Stimulated activated CD8-positive, alpha-beta memory T cell treated with anti-CD3 and anti-CD28 coated beads, Interleukin-2, amount 100 ng/mL, for 48 hours (primary cell): ENCODE results near the gene CCDC50.

Source experiments
- DNase-seq, 2 donors: peaks; one replicate each; pipeline ENCODE4 v3.0.0-alpha.2; 2020; ENCODE audit warnings: low read depth in 2 of 2

The CCDC50 gene

GRCh38 chr3:191348098-191348497, 18.9 kb downstream of the CCDC50 start:
- DNase-seq: no peak

DNA sequence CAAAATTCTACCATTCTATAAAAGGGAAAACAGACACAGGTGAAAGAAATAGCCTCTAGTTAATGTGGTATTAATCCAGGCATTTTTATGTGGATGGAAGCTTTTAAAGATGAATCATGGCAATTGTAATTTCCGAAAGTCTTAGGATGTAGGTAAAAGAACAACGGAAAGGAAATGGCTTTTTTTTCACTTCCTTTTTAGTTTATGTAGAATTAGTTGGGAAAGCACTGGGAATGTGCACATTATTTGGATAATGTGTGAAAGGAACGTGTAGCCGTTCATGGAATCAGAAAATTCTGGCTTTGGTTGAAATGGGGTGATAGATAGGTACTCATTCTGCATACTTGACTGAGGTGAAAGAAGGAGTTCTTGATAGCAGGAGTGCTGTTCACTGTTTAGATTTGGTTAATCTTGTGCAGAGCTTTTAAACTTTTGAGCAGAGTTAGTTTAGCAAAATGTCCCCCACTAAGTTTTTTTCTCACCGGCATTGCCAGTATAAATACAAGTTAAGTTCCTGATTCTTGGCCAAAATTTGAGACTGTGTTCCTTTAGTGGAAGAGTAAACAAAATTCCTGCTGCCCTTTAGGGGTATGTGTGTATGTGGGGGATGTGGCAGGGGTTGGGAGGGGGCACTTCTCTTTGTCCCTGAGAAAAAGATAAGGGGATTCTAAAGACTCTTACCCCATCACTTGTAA, 21.3 kb downstream of the CCDC50 start:
- DNase-seq: no peak

GRCh38 chr3:191352014-191352413, 22.8 kb downstream of the CCDC50 start:
- no peak for DNase-seq

DNA sequence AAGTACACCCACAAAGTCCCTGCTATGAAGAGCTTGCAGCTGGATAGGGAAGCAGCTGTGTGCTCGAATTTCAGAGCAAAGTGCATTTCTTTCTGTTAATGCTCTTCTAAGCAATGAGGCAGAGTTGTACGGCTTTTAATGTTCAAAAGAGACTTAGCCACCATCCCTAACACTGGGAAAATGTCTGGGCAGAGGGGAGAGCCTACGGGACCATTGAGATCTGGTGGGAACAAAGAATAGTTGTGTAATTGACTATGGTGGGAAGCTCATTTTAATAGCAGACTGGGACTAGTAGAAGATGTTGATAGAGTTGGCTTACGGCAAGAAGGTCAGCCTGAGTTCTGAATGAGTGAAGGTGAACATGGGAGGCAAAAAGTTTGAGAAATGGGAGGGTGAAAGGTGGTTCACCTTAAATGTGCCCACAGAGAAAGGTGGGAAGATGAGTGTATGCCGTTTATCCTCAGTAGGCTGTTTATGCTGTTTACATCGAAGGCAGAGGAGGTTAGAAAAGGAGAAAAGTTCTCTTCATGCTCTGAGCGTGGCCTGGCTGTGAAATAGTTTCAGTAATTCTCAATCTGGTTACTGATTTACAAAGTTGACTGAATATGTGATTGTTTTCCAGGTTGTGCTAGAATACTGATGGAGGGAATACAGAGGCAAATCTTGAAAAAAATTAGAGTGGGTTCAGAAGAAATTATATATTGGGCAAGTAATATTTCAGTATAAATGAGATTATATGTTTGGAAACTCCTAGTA, 24.0 kb downstream of the CCDC50 start:
- DNase-seq: no peak

DNA sequence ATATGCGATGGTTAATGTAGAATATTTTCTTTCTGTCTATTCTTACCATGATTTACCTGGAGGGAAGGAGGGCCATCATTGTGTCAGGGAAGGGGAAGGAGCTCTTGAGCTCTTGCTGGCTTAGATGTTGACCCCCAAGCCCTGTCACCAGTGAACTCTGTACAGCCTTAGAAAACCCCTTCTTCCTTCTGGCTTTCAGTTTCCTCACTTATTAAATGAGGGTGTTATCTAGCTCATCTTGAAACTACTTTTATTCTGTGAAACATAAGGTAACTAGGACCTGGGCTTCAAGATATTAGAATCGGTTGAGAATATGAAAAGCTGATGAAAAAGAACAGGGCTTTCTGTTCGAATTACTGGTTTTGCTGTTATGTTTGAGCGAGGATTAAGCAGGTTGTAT, 26.2 kb downstream of the CCDC50 start:
- DNase-seq: no peak

- no peak for DNase-seq
These were observed 27.6 kb downstream of the CCDC50 start for GRCh38 chr3:191356631-191357439.

DNA sequence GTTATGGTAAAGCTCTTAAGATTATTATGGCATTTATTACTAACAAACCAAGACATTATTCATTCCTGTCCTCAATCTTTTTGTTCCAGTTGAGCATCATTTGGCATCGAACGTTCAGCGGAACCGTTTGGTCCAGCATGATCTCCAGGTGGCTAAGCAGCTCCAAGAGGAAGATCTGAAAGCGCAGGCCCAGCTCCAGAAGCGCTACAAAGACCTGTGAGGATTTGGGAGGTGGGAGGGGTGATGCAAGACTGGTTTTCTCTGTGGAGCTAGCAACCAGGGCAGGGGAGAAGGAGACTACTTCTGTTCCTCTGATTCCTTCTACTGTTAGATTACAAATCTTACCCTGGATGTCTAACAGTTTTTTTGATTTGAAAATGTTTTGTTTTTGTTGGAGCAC, 28.7 kb downstream of the CCDC50 start:
- DNase-seq: no peak

DNA sequence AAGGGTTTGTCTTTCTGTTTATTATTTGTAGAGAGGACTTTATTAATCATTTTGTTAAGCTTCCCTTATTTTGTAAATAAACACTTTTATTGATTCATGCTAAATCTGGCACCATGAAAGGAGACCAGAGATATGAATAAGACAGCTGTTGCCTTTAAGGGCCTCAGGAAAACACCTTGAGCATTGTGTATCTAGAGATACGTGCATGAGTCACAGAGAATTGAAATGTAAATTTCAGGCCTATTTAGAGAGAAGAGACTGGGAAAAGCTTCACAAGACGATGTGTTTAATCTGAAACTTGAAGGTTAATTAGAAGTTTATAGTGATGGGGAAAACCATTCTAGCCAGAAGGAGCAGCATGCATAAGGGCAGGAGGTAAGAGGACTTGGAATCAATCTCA, 29.7 kb downstream of the CCDC50 start:
- no peak for DNase-seq

- no peak for DNase-seq
These were observed 31.4 kb downstream of the CCDC50 start for GRCh38 chr3:191360620-191361019.

- DNase-seq: no peak
These were observed 32.3 kb downstream of the CCDC50 start for GRCh38 chr3:191361456-191361855.

DNA sequence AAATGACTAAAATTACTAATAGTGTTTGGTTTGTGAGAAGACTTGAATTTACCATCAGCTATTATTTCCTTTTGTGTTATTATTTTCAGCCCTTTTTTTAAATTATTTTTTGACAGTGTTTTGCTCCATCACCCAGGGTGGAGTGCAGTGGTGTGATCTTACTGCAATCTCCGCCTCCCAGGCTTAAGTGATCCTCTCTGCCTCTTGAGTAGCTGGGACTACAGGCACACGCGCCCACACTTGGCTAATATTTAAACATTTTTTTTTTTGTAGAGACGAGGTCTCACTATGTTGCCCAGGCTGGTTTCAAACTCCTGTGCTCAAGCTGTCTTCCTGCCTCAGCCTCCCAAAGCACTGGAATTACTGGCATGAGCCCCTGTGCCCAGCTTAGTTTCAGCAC, 32.8 kb downstream of the CCDC50 start:
- DNase-seq: no peak

DNA sequence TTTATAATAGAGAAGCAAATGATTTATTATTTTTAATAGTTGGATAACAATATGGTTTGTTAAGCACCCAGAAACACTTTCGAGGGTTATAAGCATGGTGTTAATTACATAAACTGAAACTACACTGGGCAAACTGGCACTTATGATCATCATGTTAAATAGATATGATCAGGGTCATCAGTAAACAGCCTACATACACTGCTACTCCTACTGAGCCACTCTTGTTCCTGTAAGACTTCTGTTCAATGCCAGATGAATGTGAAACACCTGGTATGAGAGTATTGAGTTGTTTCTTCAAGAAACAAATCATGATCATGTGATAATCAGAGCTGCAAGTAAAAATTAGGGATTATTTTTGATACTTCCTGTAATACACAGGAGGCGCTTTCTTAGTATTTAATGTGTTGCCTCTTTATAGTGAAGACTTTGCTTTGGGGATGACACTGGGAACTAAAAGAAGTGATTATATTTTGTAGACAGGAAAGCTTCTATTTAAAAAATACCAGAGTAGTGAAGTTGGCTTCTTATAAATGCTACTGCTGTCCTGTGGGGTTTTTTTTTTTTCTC, 33.4 kb downstream of the CCDC50 start:
- no peak for DNase-seq

- DNase-seq: no peak
These were observed 34.0 kb downstream of the CCDC50 start for GRCh38 chr3:191363221-191363620.

DNA sequence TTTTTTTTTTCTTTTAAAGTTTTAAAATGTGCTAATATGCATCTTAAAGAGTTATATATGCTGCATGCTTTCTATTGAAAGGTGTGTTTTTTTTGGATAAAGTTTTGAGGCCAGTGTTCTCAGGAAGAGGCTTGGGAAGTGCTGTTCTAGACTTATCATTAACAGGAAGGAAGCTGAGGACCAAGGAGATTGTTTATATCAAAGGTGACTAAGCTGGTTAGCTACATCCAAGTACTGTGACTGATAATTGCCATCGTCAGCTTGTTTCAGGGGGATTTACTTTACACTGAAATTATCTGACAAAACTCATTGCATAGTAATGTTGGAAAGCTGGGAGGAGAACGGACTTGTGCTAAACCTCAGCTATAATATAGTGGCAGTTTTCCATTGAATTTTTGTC, 37.5 kb downstream of the CCDC50 start:
- no peak for DNase-seq

GRCh38 chr3:191368755-191369615, 39.8 kb downstream of the CCDC50 start:
- no peak for DNase-seq

DNA sequence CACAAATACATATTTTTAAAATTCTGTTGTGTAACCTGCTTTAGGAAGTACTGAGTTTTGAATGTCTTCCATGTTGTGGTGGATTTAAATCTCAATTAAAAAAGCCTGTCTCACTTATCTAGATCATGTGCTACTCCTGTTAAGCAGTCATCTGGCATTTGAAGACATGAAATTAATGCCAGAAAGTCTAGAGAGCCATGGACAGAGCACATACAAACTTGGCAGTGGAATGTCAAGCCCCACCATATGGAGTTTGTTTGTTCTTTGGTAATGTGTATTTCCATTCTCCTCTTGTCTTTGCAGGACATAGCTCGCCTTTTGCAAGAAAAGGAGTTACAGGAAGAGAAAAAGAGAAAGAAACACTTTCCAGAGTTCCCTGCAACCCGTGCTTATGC, 40.4 kb downstream of the CCDC50 start:
- DNase-seq: no peak

DNA sequence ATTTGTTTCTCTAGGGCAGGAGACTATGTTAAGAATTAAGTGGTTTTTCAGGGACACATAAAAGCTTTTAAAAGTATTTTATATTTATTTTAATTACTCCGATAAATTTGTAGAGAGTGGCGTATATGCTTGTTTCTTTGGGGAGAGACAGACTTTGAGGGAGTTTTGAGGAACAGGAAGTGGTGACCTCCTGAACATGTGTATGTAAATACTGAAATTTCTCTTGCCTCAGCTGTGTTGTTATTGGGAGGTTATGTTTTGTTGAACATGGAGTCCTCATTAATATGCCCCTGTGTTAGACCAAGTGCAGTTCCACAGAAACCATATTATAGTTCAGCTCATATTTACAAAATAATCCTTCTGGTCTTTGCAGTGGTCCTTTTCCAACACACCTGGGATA, 42.9 kb downstream of the CCDC50 start:
- no peak for DNase-seq

GRCh38 chr3:191373327-191373726, 44.1 kb downstream of the CCDC50 start:
- DNase-seq: no peak

- no peak for DNase-seq
These were observed 47.4 kb downstream of the CCDC50 start for GRCh38 chr3:191376516-191377141.

DNA sequence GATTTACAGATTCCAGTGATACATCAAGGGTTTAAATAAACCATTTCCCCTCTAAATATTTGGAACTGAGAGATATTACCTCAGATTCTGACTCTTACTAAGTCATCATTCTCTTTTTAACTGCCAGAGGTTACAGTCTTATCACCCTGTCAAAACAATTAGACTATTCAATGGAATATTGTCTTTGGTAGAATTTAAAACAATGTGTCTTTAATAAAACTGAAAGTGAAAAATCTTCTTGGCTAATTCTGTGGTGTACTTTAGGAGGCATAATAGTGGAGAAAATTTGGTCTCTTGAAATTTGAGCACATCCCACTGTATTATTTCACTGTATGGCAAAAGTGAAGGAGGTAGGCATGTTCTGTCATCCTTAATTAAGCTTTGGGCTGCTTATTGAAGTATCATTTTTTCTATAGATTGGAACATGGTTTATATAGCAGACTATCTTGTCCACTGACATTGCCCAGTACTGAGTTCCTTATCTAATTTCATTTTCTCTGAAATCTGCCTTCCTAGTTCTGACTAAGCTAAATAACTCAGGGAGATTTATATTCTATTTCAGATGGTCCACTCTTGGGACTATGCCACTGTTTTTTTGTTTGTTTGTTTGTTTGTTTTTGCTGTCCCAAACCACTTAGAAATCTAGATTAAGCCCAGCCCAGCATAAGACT, 49.1 kb downstream of the CCDC50 start:
- DNase-seq: no peak
